Placental epithelial cell (primary cell): ENCODE measurements around the gene LMAN1. TPM values are rescaled to one million over a fixed set of nuclear protein-coding genes. Genes with fewer than 3 reads are reported as not detected.

Experiments used
- total RNA-seq: library from RNA; depleted of rRNA; stranded (reverse); fragments of >200 nt; gene quantifications from 2 replicates; pipeline ENCODE4 v1.2.3, GENCODE V29; 2012

Gene LMAN1
- 150 and 220 TPM in 2 replicates for total RNA-seq

GRCh38 chr18:59358712-59359575 is at the start of gene LMAN1:
LMAN1 (minus strand) TSS chr18:59359265; CDS start chr18:59359244, 21 bp downstream.

DNA sequence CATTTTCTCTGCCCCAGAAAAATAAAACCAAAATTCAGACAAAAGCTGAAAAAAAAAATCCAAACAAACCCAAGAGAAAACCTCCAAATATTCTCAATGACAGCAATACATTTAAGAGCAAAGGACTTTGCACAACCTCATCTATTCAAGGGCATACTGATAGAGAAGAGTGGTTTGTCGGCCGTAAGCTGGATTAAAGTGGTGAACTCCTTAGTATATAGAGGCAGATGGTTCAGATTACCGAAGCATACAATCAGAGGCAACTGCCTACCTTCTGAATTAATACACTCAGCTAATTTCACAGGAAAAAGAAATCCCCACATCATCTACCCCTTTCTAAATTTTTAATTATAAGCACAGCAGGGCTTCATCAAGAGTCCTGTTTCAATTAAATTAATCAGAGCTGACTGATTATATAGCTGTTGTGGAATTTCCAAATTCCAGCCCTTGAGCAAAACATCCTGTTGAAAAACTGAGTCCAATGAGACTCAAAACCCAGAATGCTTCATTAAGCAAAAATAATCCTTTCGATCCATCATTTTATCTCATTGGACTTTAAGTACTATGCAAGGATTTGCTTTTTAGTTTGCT is 40.5 kb downstream of the LMAN1 start, which contains the start of gene CPLX4:
CPLX4 (minus strand) TSS at position 190 of the 591 bp plus-strand sequence; CDS start at position 3, 187 bp downstream.

Other genes starting within 250 kb of the LMAN1 start
- gene SEC11C, start 219.4 kb downstream of the LMAN1 start, total RNA-seq, result 5.9 and 19.5 TPM in 2 replicates
- not detected in 2 replicates for gene GRP, start 139.1 kb downstream of the LMAN1 start, total RNA-seq
- gene RAX, start 85.8 kb downstream of the LMAN1 start, total RNA-seq, result not detected in 2 replicates
- not detected in 2 replicates for gene CPLX4, start 40.6 kb downstream of the LMAN1 start, total RNA-seq